ENCODE measurements around the gene TNS3.
"Not testable (repeated sequence)": the region's sequence is repeated elsewhere in the genome, so short reads cannot be mapped to it uniquely, and the experiment has no call there.

Gene TNS3

GRCh38 chr7:47477191-47478016, 104.5 kb downstream of the TNS3 start:
- Histone ChIP-seq H3K9ac (ENCODE audit: low read depth, low read length) (no peak overlapping the region), H3K9me3 (ENCODE audit: control insufficient read depth, insufficient read depth, low read length) (no peaks in the 10 kb centered on the region), H3K36me3 (ENCODE audit: insufficient read depth, low read length) (no peaks in the 10 kb centered on the region), H3K4me1 (ENCODE audit: insufficient read depth, low read length) (peaks cover 28% of the 10 kb centered on the region)

DNA sequence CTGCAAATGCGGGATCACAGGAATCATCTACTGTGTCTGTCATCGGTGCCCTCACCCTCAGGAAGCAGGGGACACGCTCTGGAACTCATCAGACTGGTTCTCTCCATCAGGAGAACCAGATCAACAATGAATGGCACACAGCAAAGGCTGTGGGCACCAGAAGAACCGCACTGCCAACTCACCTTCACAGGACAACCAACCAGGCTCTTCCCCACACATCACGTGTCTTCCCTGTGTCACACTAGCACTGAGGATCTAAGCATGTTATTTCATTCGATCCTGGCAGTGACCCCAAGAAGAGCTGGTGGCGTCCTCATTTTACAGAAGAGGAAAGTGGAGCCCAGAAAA, 106.1 kb downstream of the TNS3 start:
- Histone ChIP-seq H3K4me1 (ENCODE audit: insufficient read depth, low read length) (peaks cover 29% of the 10 kb centered on the region), H3K9ac (ENCODE audit: low read depth, low read length) (no peak overlapping the region), H3K36me3 (ENCODE audit: insufficient read depth, low read length) (no peaks in the 10 kb centered on the region), H3K9me3 (ENCODE audit: control insufficient read depth, insufficient read depth, low read length) (no peaks in the 10 kb centered on the region)

DNA sequence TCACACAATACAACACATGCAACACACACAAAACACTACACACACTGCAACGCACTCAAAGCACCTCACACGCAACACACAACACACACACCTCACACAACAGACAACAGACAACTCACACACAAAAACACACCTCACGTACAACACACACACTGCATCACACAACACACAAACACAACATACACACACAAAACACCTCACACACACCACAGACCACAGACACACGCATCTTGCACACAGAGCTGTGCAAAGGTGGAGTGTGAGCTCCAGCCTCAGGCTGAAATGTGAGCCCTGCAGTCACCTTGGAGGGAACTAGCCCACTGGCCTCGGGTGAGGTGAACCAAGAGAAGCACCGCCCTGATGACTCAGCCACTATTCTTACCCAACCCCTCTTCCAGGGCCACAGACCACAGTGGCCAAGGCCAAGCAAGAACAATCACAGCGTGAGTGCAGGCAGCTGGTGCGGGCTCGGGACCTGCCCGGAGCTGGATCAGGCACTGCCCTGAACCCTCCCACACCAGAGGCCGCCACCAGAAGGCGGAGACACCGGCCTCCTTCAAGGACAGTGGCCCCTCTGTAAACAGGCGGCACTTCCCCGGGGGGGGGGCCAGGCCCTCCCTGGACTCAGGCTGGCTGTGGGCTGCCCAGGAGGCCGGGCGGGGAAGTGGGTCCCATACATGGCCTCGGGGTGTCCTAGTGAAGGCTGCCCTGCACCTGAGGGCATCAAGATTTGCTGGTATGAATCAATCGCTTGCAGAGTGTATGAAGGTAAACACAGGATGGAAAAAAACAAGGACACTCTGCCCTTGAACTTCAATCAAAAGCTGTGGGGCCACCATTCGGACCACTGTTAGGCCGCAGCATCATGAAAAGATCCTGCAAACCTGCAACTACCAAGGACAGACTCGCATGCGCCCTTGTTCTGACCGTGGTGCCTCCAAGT, 106.7 kb downstream of the TNS3 start:
- H3K9ac ChIP-seq (ENCODE audit: low read depth, low read length), result no peak overlapping the region
- H3K4me1 ChIP-seq (ENCODE audit: insufficient read depth, low read length), result peaks cover 28% of the 10 kb centered on the region
- no peaks in the 10 kb centered on the region for H3K36me3 ChIP-seq (ENCODE audit: insufficient read depth, low read length)
- H3K9me3 ChIP-seq (ENCODE audit: control insufficient read depth, insufficient read depth, low read length), result no peaks in the 10 kb centered on the region

DNA sequence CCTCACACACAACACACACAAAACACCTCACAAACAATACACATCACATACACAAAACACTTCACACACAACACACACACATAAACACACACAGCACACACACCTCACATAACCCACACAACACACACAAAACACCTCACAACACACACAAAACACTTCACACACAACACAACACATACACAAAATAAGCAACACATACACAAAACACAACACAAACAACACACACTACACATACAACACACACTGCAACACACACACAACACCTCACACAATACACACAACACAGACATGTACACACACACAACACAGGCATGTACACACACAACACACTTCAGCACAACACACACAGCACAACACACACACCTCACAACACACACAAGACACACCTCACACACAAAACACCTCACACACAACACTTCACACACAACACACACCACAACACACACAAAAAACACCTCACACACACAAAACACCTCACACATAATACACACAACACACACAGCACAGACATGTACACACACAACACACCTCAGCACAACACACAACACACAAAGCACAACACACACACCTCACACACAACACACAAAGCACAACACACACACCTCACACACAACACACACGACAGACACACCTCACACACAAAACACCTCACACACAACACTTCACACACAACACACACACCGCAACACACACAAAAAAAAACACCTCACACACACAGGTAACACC, 107.5 kb downstream of the TNS3 start:
- peaks cover 24% of the 10 kb centered on the region for H3K4me1 ChIP-seq (ENCODE audit: insufficient read depth, low read length)
- H3K9me3 ChIP-seq (ENCODE audit: control insufficient read depth, insufficient read depth, low read length), result no peaks in the 10 kb centered on the region
- H3K9ac ChIP-seq (ENCODE audit: low read depth, low read length), result no peak overlapping the region
- no peaks in the 10 kb centered on the region for H3K36me3 ChIP-seq (ENCODE audit: insufficient read depth, low read length)

DNA sequence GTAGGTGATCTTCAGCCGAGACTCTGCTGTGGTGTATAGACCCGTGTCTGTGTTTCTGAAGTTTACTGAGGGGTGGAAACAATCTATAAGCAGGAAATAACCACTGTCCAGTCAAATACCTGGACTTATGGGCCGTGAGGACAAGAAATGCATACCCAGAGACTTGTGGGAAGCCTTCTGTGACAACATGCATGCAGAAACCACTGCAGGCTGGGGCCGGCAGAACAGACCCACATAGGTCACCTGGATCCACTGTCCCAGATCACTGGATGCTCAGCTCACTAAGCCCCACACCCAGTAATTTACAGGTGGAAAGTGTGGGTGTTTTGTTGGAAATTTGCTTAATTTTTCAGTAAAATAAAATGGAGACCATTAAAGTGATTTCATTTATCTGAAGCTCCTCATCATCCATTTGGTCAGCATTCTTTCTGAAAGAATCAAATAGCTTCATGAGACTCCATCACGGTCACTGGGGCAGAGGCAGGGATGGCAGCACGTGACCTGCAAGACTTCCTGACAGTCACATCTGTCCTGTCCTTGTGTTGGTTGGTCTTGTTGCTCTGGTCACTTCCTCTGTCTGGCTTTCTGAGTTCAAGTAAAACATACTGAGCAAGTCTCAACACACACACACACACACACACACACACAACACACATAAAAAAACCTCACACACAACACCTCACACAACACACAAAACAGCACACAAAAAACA, 108.3 kb downstream of the TNS3 start:
- Histone ChIP-seq H3K9ac (ENCODE audit: low read depth, low read length) (no peak overlapping the region), H3K4me1 (ENCODE audit: insufficient read depth, low read length) (peaks cover 24% of the 10 kb centered on the region), H3K9me3 (ENCODE audit: control insufficient read depth, insufficient read depth, low read length) (no peaks in the 10 kb centered on the region), H3K36me3 (ENCODE audit: insufficient read depth, low read length) (no peaks in the 10 kb centered on the region)

DNA sequence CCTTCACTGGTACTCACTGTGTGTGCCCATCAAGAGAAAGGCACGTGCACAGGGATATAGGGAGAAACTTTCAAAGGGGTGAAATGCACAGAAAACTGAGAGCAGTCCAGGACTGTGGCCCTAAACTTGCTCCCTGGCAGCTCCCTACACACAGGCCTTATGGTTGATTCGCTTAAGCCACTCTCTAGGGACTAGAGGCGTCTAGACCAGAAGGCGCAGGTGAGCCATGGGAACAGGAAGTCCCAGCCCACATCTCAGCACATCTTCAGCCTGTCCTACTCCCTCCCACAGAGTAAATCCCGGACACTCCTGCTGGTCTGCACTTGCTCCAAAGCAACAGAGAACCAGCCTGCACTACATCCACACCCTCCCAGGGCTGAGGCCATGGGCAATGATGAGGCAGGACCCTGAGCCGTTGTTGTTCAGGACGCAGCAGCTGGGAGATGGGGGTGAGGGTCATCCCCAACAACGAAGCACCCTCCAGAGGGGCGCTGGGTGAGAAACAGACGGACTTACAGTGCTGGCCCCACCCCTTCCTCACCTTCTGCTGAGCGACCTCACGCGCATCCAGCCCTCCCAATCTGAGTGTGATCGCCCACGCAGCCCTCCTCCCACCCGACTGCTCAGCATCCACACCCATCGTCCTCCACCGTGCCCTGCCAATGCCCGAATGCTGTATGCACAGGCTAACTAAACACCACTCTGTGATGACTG, 109.3 kb downstream of the TNS3 start:
- Histone ChIP-seq H3K9me3 (ENCODE audit: control insufficient read depth, insufficient read depth, low read length) (no peaks in the 10 kb centered on the region), H3K9ac (ENCODE audit: low read depth, low read length) (no peak overlapping the region), H3K4me1 (ENCODE audit: insufficient read depth, low read length) (peaks cover 19% of the 10 kb centered on the region), H3K36me3 (ENCODE audit: insufficient read depth, low read length) (no peaks in the 10 kb centered on the region)

GRCh38 chr7:47471831-47472230, 110.1 kb downstream of the TNS3 start:
- Histone ChIP-seq H3K36me3 (ENCODE audit: insufficient read depth, low read length) (no peaks in the 10 kb centered on the region), H3K4me1 (ENCODE audit: insufficient read depth, low read length) (peaks cover 18% of the 10 kb centered on the region)

DNA sequence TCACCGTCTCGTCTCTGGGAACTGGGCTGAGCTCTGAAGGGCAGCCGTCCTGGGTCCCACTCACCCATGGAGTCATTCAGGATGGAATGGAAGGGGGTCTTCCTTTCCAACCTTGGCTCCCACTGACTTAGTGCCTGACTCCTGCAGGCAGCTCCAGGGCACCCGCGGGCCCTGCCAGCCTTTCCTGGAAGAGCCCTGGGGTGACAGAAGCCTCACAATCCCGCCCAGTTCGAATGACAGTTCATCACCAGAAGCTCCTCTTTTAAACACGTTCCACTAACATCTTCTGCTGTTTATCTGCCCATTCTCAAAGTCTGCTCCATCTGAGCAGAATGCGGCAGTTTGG, 110.6 kb downstream of the TNS3 start:
- no peaks in the 10 kb centered on the region for H3K36me3 ChIP-seq (ENCODE audit: insufficient read depth, low read length)
- H3K4me1 ChIP-seq (ENCODE audit: insufficient read depth, low read length), result peaks cover 18% of the 10 kb centered on the region
- no peak overlapping the region for H3K9ac ChIP-seq (ENCODE audit: low read depth, low read length)
- no peaks in the 10 kb centered on the region for H3K9me3 ChIP-seq (ENCODE audit: control insufficient read depth, insufficient read depth, low read length)

More at GRCh38 chr7:47471831-47472230, 110.1 kb downstream of the TNS3 start:
- no peak overlapping the region for H3K9ac ChIP-seq (ENCODE audit: low read depth, low read length)
- no peaks in the 10 kb centered on the region for H3K9me3 ChIP-seq (ENCODE audit: control insufficient read depth, insufficient read depth, low read length)

- H3K9ac ChIP-seq (ENCODE audit: low read depth, low read length), result no peak overlapping the region
- H3K4me1 ChIP-seq (ENCODE audit: insufficient read depth, low read length), result peaks cover 18% of the 10 kb centered on the region
- no peaks in the 10 kb centered on the region for H3K36me3 ChIP-seq (ENCODE audit: insufficient read depth, low read length)
- H3K9me3 ChIP-seq (ENCODE audit: control insufficient read depth, insufficient read depth, low read length), result no peaks in the 10 kb centered on the region
These were observed 111.1 kb downstream of the TNS3 start for GRCh38 chr7:47470567-47471357.

GRCh38 chr7:47469846-47470245, 112.1 kb downstream of the TNS3 start:
- H3K9ac ChIP-seq (ENCODE audit: low read depth, low read length); H3K36me3 ChIP-seq (ENCODE audit: insufficient read depth, low read length); H3K9me3 ChIP-seq (ENCODE audit: control insufficient read depth, insufficient read depth, low read length): not testable (repeated sequence)
- peaks cover 15% of the 10 kb centered on the region for H3K4me1 ChIP-seq (ENCODE audit: insufficient read depth, low read length)

GRCh38 chr7:47466832-47467231, 115.1 kb downstream of the TNS3 start:
- H3K9me3 ChIP-seq (ENCODE audit: control insufficient read depth, insufficient read depth, low read length), result no peaks in the 10 kb centered on the region
- H3K4me1 ChIP-seq (ENCODE audit: insufficient read depth, low read length), result peaks cover 13% of the 10 kb centered on the region
- H3K9ac ChIP-seq (ENCODE audit: low read depth, low read length), result no peak overlapping the region
- H3K36me3 ChIP-seq (ENCODE audit: insufficient read depth, low read length), result no peaks in the 10 kb centered on the region

- Histone ChIP-seq H3K9me3 (ENCODE audit: control insufficient read depth, insufficient read depth, low read length) (no peaks in the 10 kb centered on the region), H3K36me3 (ENCODE audit: insufficient read depth, low read length) (no peaks in the 10 kb centered on the region), H3K9ac (ENCODE audit: low read depth, low read length) (no peak overlapping the region), H3K4me1 (ENCODE audit: insufficient read depth, low read length) (no peaks in the 10 kb centered on the region)
These were observed 116.7 kb downstream of the TNS3 start for GRCh38 chr7:47465191-47465590.

- Histone ChIP-seq H3K9ac (ENCODE audit: low read depth, low read length) (no peak overlapping the region), H3K36me3 (ENCODE audit: insufficient read depth, low read length) (no peaks in the 10 kb centered on the region), H3K9me3 (ENCODE audit: control insufficient read depth, insufficient read depth, low read length) (no peaks in the 10 kb centered on the region), H3K4me1 (ENCODE audit: insufficient read depth, low read length) (no peaks in the 10 kb centered on the region)
These were observed 117.6 kb downstream of the TNS3 start for GRCh38 chr7:47464266-47464665.
